Measurements from ENCODE around the gene MB. TPM values are rescaled to one million over a fixed set of nuclear protein-coding genes. Genes with fewer than 3 reads are reported as not detected.
"Not testable (repeated sequence)": the region's sequence is repeated elsewhere in the genome, so short reads cannot be mapped to it uniquely, and the experiment has no call there.

The MB gene
- not detected in 2 replicates for total RNA-seq

- DNase-seq (ENCODE audit: low read depth, low spot score), result no peak
Observed at GRCh38 chr22:35617137-35617755, at the start of gene MB. MB (minus strand) TSS chr22:35617329; CDS start chr22:35617257, 72 bp downstream.

- not testable (repeated sequence) for DNase-seq (ENCODE audit: low read depth, low spot score)
Observed at GRCh38 chr22:35666699-35667098, 49.6 kb upstream of the MB start.

GRCh38 chr22:35664955-35665587, 47.9 kb upstream of the MB start:
- DNase-seq (ENCODE audit: low read depth, low spot score), result no peak

- DNase-seq (ENCODE audit: low read depth, low spot score), result no peak
Observed at GRCh38 chr22:35663371-35663770, 46.2 kb upstream of the MB start.

- DNase-seq (ENCODE audit: low read depth, low spot score), result no peak
Observed at GRCh38 chr22:35662914-35663313, 45.8 kb upstream of the MB start.

GRCh38 chr22:35661464-35661863, 44.3 kb upstream of the MB start:
- no peak for DNase-seq (ENCODE audit: low read depth, low spot score)

GRCh38 chr22:35660291-35661127, 43.4 kb upstream of the MB start:
- DNase-seq (ENCODE audit: low read depth, low spot score), result no peak

- DNase-seq (ENCODE audit: low read depth, low spot score), result no peak
Observed at GRCh38 chr22:35657571-35658312, 40.6 kb upstream of the MB start.

GRCh38 chr22:35656284-35656752, 39.2 kb upstream of the MB start:
- DNase-seq (ENCODE audit: low read depth, low spot score), result no peak

- DNase-seq (ENCODE audit: low read depth, low spot score), result no peak
Observed at GRCh38 chr22:35653824-35654223, 36.7 kb upstream of the MB start.

GRCh38 chr22:35651085-35651484, 34.0 kb upstream of the MB start:
- no peak for DNase-seq (ENCODE audit: low read depth, low spot score)

- no peak for DNase-seq (ENCODE audit: low read depth, low spot score)
Observed at GRCh38 chr22:35649636-35650250, 32.6 kb upstream of the MB start.

- DNase-seq (ENCODE audit: low read depth, low spot score), result no peak
Observed at GRCh38 chr22:35649026-35649553, 32.0 kb upstream of the MB start.

GRCh38 chr22:35648066-35649025, 31.2 kb upstream of the MB start, which contains the start of gene APOL6:
APOL6 (plus strand) TSS chr22:35648446; CDS start chr22:35656426, 7,980 bp downstream.
- DNase-seq (ENCODE audit: low read depth, low spot score), result no peak

- DNase-seq (ENCODE audit: low read depth, low spot score), result no peak
Observed at GRCh38 chr22:35645646-35646045, 28.5 kb upstream of the MB start.

- DNase-seq (ENCODE audit: low read depth, low spot score), result no peak
Observed at GRCh38 chr22:35643991-35644390, 26.9 kb upstream of the MB start.

GRCh38 chr22:35642305-35642741, 25.2 kb upstream of the MB start:
- no peak for DNase-seq (ENCODE audit: low read depth, low spot score)

GRCh38 chr22:35641494-35642120, 24.5 kb upstream of the MB start:
- no peak for DNase-seq (ENCODE audit: low read depth, low spot score)

- DNase-seq (ENCODE audit: low read depth, low spot score), result no peak
Observed at GRCh38 chr22:35638410-35638809, 21.3 kb upstream of the MB start.

Measured in pulmonary artery endothelial cell (primary cell).